LNCAP (cell line): ENCODE data around the gene PYROXD2.

Experiments
- CTCF ChIP-seq: fragments of 450-650 bp; IDR thresholded peaks from 2 replicates; pipeline ENCODE4 v1.5.1; 2017; ENCODE audit warnings: mild to moderate bottlenecking

The PYROXD2 gene

GRCh38 chr10:98369801-98370200, 45.2 kb downstream of the PYROXD2 start:
- TF ChIP-seq CTCF = no peak

- no peak for TF ChIP-seq CTCF
These were observed 46.3 kb downstream of the PYROXD2 start for GRCh38 chr10:98368644-98369043.

- TF ChIP-seq CTCF = no peak
These were observed 47.2 kb downstream of the PYROXD2 start for GRCh38 chr10:98367604-98368451.

- no peak for TF ChIP-seq CTCF
These were observed 48.9 kb downstream of the PYROXD2 start for GRCh38 chr10:98366062-98366530.

GRCh38 chr10:98365406-98366061, 49.4 kb downstream of the PYROXD2 start:
- TF ChIP-seq CTCF = no peak

- TF ChIP-seq CTCF = no peak
These were observed 50.4 kb downstream of the PYROXD2 start for GRCh38 chr10:98364432-98365102.

- no peak for TF ChIP-seq CTCF
These were observed 51.8 kb downstream of the PYROXD2 start for GRCh38 chr10:98363220-98363619.
